Muscle layer of duodenum (tissue), 2 donors: ENCODE measurements around the gene ERRFI1.

Experiments
- H3K27ac ChIP-seq: one replicate; pipeline ENCODE4 v1.7.0; 2013; ENCODE audit warnings: mild to moderate bottlenecking, low read length
- H3K27me3 ChIP-seq: one replicate; pipeline ENCODE4 v1.7.0; 2013; ENCODE audit warnings: low read depth, mild to moderate bottlenecking, control low read depth, low read length
- H3K36me3 ChIP-seq, 2 donors: one replicate each; pipeline ENCODE4 v1.7.0; 2013; ENCODE audit warnings: low read length in 2 of 2, control low read depth in 1 of 2, mild to moderate bottlenecking in 1 of 2; ENCODE audit not compliant: insufficient read depth in 2 of 2, control insufficient read depth in 1 of 2
- H3K4me1 ChIP-seq, 2 donors: one replicate each; pipeline ENCODE4 v1.7.0; 2013; ENCODE audit warnings: low read length in 2 of 2, mild to moderate bottlenecking in 2 of 2, control low read depth in 1 of 2, moderate library complexity in 1 of 2; ENCODE audit not compliant: insufficient read depth in 2 of 2, control insufficient read depth in 1 of 2
- H3K4me3 ChIP-seq, 2 donors: one replicate each; pipeline ENCODE4 v1.7.0; 2013; ENCODE audit warnings: low read length in 2 of 2, low read depth in 1 of 2, mild to moderate bottlenecking in 1 of 2
- H3K9me3 ChIP-seq, 2 donors: one replicate each; pipeline ENCODE4 v1.7.0; 2013; ENCODE audit warnings: low read length in 2 of 2, control low read depth in 1 of 2, mild to moderate bottlenecking in 1 of 2; ENCODE audit not compliant: control insufficient read depth in 1 of 2
- donor health status: healthy.

The ERRFI1 gene

GRCh38 chr1:7994827-7995226, 31.3 kb downstream of the ERRFI1 start:
- H3K27ac ChIP-seq: no peak overlapping the region
- peaks cover 0 to 5% of the 10 kb centered on the region in 2 donors for H3K36me3 ChIP-seq
- no peak overlapping the region for H3K4me3 ChIP-seq
- H3K9me3 ChIP-seq: no peaks in the 10 kb centered on the region
- no peaks in the 10 kb centered on the region for H3K27me3 ChIP-seq
- H3K4me1 ChIP-seq: no peaks in the 10 kb centered on the region

- Histone ChIP-seq H3K4me1 (peaks cover 0 to 3% of the 10 kb centered on the region in 2 donors), H3K27ac (no peak overlapping the region), H3K36me3 (peaks cover 0 to 5% of the 10 kb centered on the region in 2 donors), H3K27me3 (no peaks in the 10 kb centered on the region), H3K9me3 (no peaks in the 10 kb centered on the region), H3K4me3 (no peak overlapping the region)
These were observed 32.3 kb downstream of the ERRFI1 start for GRCh38 chr1:7993593-7994479.

- Histone ChIP-seq H3K4me3 (no peak overlapping the region), H3K27ac (no peak overlapping the region), H3K27me3 (no peaks in the 10 kb centered on the region), H3K36me3 (peaks cover 0 to 5% of the 10 kb centered on the region in 2 donors), H3K9me3 (no peaks in the 10 kb centered on the region), H3K4me1 (peaks cover 0 to 3% of the 10 kb centered on the region in 2 donors)
These were observed 33.2 kb downstream of the ERRFI1 start for GRCh38 chr1:7992885-7993284.

GRCh38 chr1:7991504-7992440, 34.3 kb downstream of the ERRFI1 start:
- Histone ChIP-seq H3K4me3 (no peak overlapping the region), H3K4me1 (peaks cover 0 to 3% of the 10 kb centered on the region in 2 donors), H3K9me3 (no peaks in the 10 kb centered on the region), H3K27me3 (no peaks in the 10 kb centered on the region), H3K36me3 (peaks cover 0 to 3% of the 10 kb centered on the region in 2 donors), H3K27ac (no peak overlapping the region)

GRCh38 chr1:7989762-7990428, 36.2 kb downstream of the ERRFI1 start:
- no peak overlapping the region for H3K27ac ChIP-seq
- no peak overlapping the region for H3K4me3 ChIP-seq
- H3K4me1 ChIP-seq: peaks cover 0 to 3% of the 10 kb centered on the region in 2 donors
- H3K36me3 ChIP-seq: peaks cover 14 to 20% of the 10 kb centered on the region in 2 donors
- no peaks in the 10 kb centered on the region for H3K27me3 ChIP-seq
- H3K9me3 ChIP-seq: no peaks in the 10 kb centered on the region

- peaks cover 26 to 33% of the 10 kb centered on the region in 2 donors for H3K36me3 ChIP-seq
- no peak overlapping the region for H3K4me3 ChIP-seq
- H3K27ac ChIP-seq: no peak overlapping the region
These were observed 37.5 kb downstream of the ERRFI1 start for GRCh38 chr1:7988576-7988975.

GRCh38 chr1:7987528-7987927, 38.6 kb downstream of the ERRFI1 start:
- Histone ChIP-seq H3K27ac (no peak overlapping the region), H3K36me3 (peaks cover 33 to 39% of the 10 kb centered on the region in 2 donors), H3K4me1 (peaks cover 0 to 6% of the 10 kb centered on the region in 2 donors), H3K9me3 (no peaks in the 10 kb centered on the region), H3K4me3 (no peak overlapping the region), H3K27me3 (no peaks in the 10 kb centered on the region)

More at GRCh38 chr1:7988576-7988975, 37.5 kb downstream of the ERRFI1 start:
- Histone ChIP-seq H3K9me3 (no peaks in the 10 kb centered on the region), H3K27me3 (no peaks in the 10 kb centered on the region), H3K4me1 (peaks cover 0 to 3% of the 10 kb centered on the region in 2 donors)

GRCh38 chr1:7985851-7986612, 40.1 kb downstream of the ERRFI1 start:
- Histone ChIP-seq H3K4me3 (no peak overlapping the region), H3K36me3 (peaks cover 36 to 39% of the 10 kb centered on the region in 2 donors), H3K9me3 (no peaks in the 10 kb centered on the region), H3K4me1 (peaks cover 0 to 9% of the 10 kb centered on the region in 2 donors), H3K27ac (no peak overlapping the region), H3K27me3 (no peaks in the 10 kb centered on the region)

- Histone ChIP-seq H3K27ac (no peak overlapping the region), H3K27me3 (no peaks in the 10 kb centered on the region), H3K36me3 (peaks cover 45 to 48% of the 10 kb centered on the region in 2 donors), H3K4me3 (no peak overlapping the region), H3K9me3 (no peaks in the 10 kb centered on the region), H3K4me1 (peaks cover 0 to 9% of the 10 kb centered on the region in 2 donors)
These were observed 41.3 kb downstream of the ERRFI1 start for GRCh38 chr1:7984811-7985210.

- Histone ChIP-seq H3K36me3 (peaks cover 54 to 59% of the 10 kb centered on the region in 2 donors), H3K27ac (no peak overlapping the region), H3K4me3 (no peak overlapping the region), H3K4me1 (peaks cover 0 to 6% of the 10 kb centered on the region in 2 donors), H3K9me3 (no peaks in the 10 kb centered on the region), H3K27me3 (no peaks in the 10 kb centered on the region)
These were observed 42.9 kb downstream of the ERRFI1 start for GRCh38 chr1:7983086-7983778.
